ENCODE results near the gene LPCAT4.

- no peak for TF ChIP-seq CTCF (IDR thresholded peaks at IDR 0.05; ENCODE audit: insufficient read depth, low read length, poor library complexity, severe bottlenecking)
- no peak for TF ChIP-seq EZH2phosphoT487 (conservative IDR thresholded peaks at IDR 0.05; ENCODE audit: low read length)
Measured at GRCh38 chr15:34364041-34364440, 3.0 kb downstream of the LPCAT4 start.

Data from SU-DHL-6 (cell line).